H9 (cell line): ENCODE data around the gene UTP25. TPM values are rescaled to one million over a fixed set of nuclear protein-coding genes. Genes with fewer than 3 reads are reported as not detected.

ENCODE experiments used
- DNase-seq: peaks from one replicate; pipeline ENCODE4 v3.0.0-alpha.2; 2017
- H2AFZ ChIP-seq: one replicate; pipeline ENCODE4 v1.6.1; 2013; ENCODE audit warnings: mild to moderate bottlenecking, low read length, control low read depth, moderate library complexity
- H2AK5ac ChIP-seq: 2 replicates; pipeline ENCODE4 v1.6.1; 2013; ENCODE audit warnings: low read length, control low read depth, mixed read lengths; ENCODE audit not compliant: insufficient read length
- H2BK120ac ChIP-seq: one replicate; pipeline ENCODE4 v1.6.1; 2013; ENCODE audit warnings: low read depth, mild to moderate bottlenecking, low read length, control low read depth, inconsistent platforms; ENCODE audit not compliant: poor library complexity, severe bottlenecking
- H2BK12ac ChIP-seq: 2 replicates; pipeline ENCODE4 v1.6.1; 2013; ENCODE audit warnings: low read length, control low read depth, mixed read lengths, low read depth; ENCODE audit not compliant: insufficient read length
- H2BK15ac ChIP-seq: 2 replicates; pipeline ENCODE4 v1.6.1; 2013; ENCODE audit warnings: low read depth, low read length, control low read depth
- H2BK20ac ChIP-seq: one replicate; pipeline ENCODE4 v1.6.1; 2013; ENCODE audit warnings: low read depth, mild to moderate bottlenecking, low read length, control low read depth, inconsistent platforms; ENCODE audit not compliant: poor library complexity, severe bottlenecking
- H2BK5ac ChIP-seq: 2 replicates; pipeline ENCODE4 v1.6.1; 2013; ENCODE audit warnings: low read length, control low read depth, mixed read lengths; ENCODE audit not compliant: insufficient read length
- H3K14ac ChIP-seq: 2 replicates; pipeline ENCODE4 v1.6.1; 2013; ENCODE audit warnings: low read length, control low read depth; ENCODE audit not compliant: insufficient read depth
- H3K18ac ChIP-seq: 2 replicates; pipeline ENCODE4 v1.6.1; 2013; ENCODE audit warnings: low read depth, mild to moderate bottlenecking, mixed read lengths, low read length, control low read depth; ENCODE audit not compliant: insufficient read length
- H3K23ac ChIP-seq: 2 replicates; pipeline ENCODE4 v1.6.1; 2013; ENCODE audit warnings: low read length, control low read depth, mixed read lengths, low read depth; ENCODE audit not compliant: insufficient read length
- H3K23me2 ChIP-seq: 2 replicates; pipeline ENCODE4 v1.6.1; 2013; ENCODE audit warnings: low read depth, mild to moderate bottlenecking, mixed read lengths, low read length, control low read depth; ENCODE audit not compliant: insufficient read length, poor library complexity, severe bottlenecking
- H3K27ac ChIP-seq: 2 replicates; pipeline ENCODE4 v1.5.1; 2013; ENCODE audit warnings: low read length, control low read depth, mixed read lengths, low read depth; ENCODE audit not compliant: insufficient read length
- H3K27me3 ChIP-seq: 2 replicates; pipeline ENCODE4 v1.6.1; 2013; ENCODE audit warnings: low read length, control low read depth, inconsistent platforms; ENCODE audit not compliant: insufficient read depth
- H3K4ac ChIP-seq: 2 replicates; pipeline ENCODE4 v1.6.1; 2013; ENCODE audit warnings: low read depth, mild to moderate bottlenecking, control low read depth, inconsistent platforms, low read length, moderate library complexity
- H3K4me1 ChIP-seq: 2 replicates; pipeline ENCODE4 v1.6.1; 2013; ENCODE audit warnings: low read length, control low read depth, inconsistent platforms; ENCODE audit not compliant: insufficient read depth
- H3K4me2 ChIP-seq: 2 replicates; pipeline ENCODE4 v1.6.1; 2013; ENCODE audit warnings: low read length, control low read depth, mixed read lengths; ENCODE audit not compliant: insufficient read length, insufficient read depth
- H3K56ac ChIP-seq: 2 replicates; pipeline ENCODE4 v1.6.1; 2013; ENCODE audit warnings: low read depth, mild to moderate bottlenecking, mixed read lengths, low read length, control low read depth; ENCODE audit not compliant: insufficient read length
- H3K79me1 ChIP-seq: 2 replicates; pipeline ENCODE4 v1.6.1; 2013; ENCODE audit warnings: low read depth, mild to moderate bottlenecking, moderate library complexity, low read length, control low read depth, inconsistent platforms; ENCODE audit not compliant: insufficient read depth, poor library complexity, severe bottlenecking
- H3K79me2 ChIP-seq: 2 replicates; pipeline ENCODE4 v1.6.1; 2013; ENCODE audit warnings: low read length, control low read depth, inconsistent platforms; ENCODE audit not compliant: insufficient read depth
- H3K9ac ChIP-seq: 2 replicates; pipeline ENCODE4 v1.6.1; 2013; ENCODE audit warnings: low read length, control low read depth, mixed read lengths; ENCODE audit not compliant: insufficient read length; ENCODE audit errors: extremely low read depth
- H3K9me3 ChIP-seq: one replicate; pipeline ENCODE4 v1.6.1; 2013; ENCODE audit warnings: low read depth, low read length, inconsistent platforms; ENCODE audit not compliant: control insufficient read depth
- H3T11ph ChIP-seq: one replicate; pipeline ENCODE4 v1.6.1; 2013; ENCODE audit warnings: mild to moderate bottlenecking, low read length, control low read depth, inconsistent platforms
- H4K20me1 ChIP-seq: one replicate; pipeline ENCODE4 v1.6.1; 2013; ENCODE audit not compliant: control insufficient read depth, insufficient read length, insufficient read depth
- H4K5ac ChIP-seq: 2 replicates; pipeline ENCODE4 v1.6.1; 2013; ENCODE audit warnings: low read depth, mild to moderate bottlenecking, mixed read lengths, low read length, control low read depth; ENCODE audit not compliant: insufficient read length
- H4K8ac ChIP-seq: replicated peaks from 2 replicates; pipeline ENCODE4 v1.6.1; 2013; ENCODE audit warnings: low read length, control low read depth, mixed read lengths, low read depth; ENCODE audit not compliant: insufficient read length
- H4K91ac ChIP-seq: 2 replicates; pipeline ENCODE4 v1.6.1; 2013; ENCODE audit warnings: low read depth, mild to moderate bottlenecking, moderate library complexity, mixed read lengths, low read length, control low read depth; ENCODE audit not compliant: insufficient read length
- H3K27ac Mint-ChIP-seq, 3 experiments: 2 replicates in 2 of 3; 3 replicates in 1 of 3; pipeline ENCODE4 v1.8.0; 2020 to 2021; ENCODE audit warnings: mixed read lengths in 3 of 3, mild to moderate bottlenecking in 1 of 3, moderate library complexity in 1 of 3
- H3K27me3 Mint-ChIP-seq: 2 replicates; pipeline ENCODE4 v1.8.0; 2021; ENCODE audit warnings: low read depth, mild to moderate bottlenecking, moderate library complexity, mixed read lengths
- H3K36me3 Mint-ChIP-seq, 3 experiments: 2 replicates in 2 of 3; 3 replicates in 1 of 3; pipeline ENCODE4 v1.8.0; 2020 to 2021; ENCODE audit warnings: low read depth in 3 of 3, mixed read lengths in 3 of 3; ENCODE audit not compliant: insufficient read depth in 1 of 3
- H3K4me1 Mint-ChIP-seq, 2 experiments: 2 replicates each; pipeline ENCODE4 v1.8.0; 2020; ENCODE audit warnings: mixed read lengths in 2 of 2
- H3K4me3 Mint-ChIP-seq, 2 experiments: 2 replicates in 1 of 2; 3 replicates in 1 of 2; pipeline ENCODE4 v1.8.0; 2020 to 2021; ENCODE audit warnings: mild to moderate bottlenecking in 2 of 2, mixed read lengths in 2 of 2, moderate library complexity in 1 of 2
- H3K9me3 Mint-ChIP-seq, 2 experiments: 2 replicates in 1 of 2; 3 replicates in 1 of 2; pipeline ENCODE4 v1.8.0; 2020; ENCODE audit warnings: mild to moderate bottlenecking in 2 of 2, mixed read lengths in 2 of 2, moderate library complexity in 1 of 2
- WGBS: extraction: QIAGEN DNeasy Blood & Tissue Kit; methylation state at CpG from one replicate; pipeline ENCODE4 v1.1.7; 2013; ENCODE audit warnings: missing lambda C conversion rate, low lambda C conversion rate, mixed read lengths; ENCODE audit not compliant: insufficient read length; ENCODE audit errors: extremely low coverage; 5-methylcytosine and 5-hydroxymethylcytosine counted together
- total RNA-seq: library from RNA; stranded (reverse); gene quantifications from 2 replicates; pipeline ENCODE4 v1.2.1, GENCODE V29; 2021
- TF ChIP-seq, protein P1 (sequence below): fragments of 200-600 bp; sonication (generic); conservative IDR thresholded peaks from 3 replicates; pipeline ENCODE4 v1.8.0; 2021; ENCODE audit warnings: antibody characterized with exemption, mild to moderate bottlenecking

Gene UTP25
- total RNA-seq, 1 experiment from 2014 or later: 12.9 TPM

- no peak overlapping the region for H3K18ac ChIP-seq
- H3K36me3 Mint-ChIP-seq: no peaks in the 10 kb centered on the region
- no peaks in the 10 kb centered on the region for H3K4me1 ChIP-seq
- H2BK12ac ChIP-seq: no peak overlapping the region
- H2BK120ac ChIP-seq: no peak overlapping the region
- H3K9me3 ChIP-seq: no peaks in the 10 kb centered on the region
- no peaks in the 10 kb centered on the region for H4K20me1 ChIP-seq
- no peak for DNase-seq
- no peaks in the 10 kb centered on the region for H3K79me1 ChIP-seq
- no peak overlapping the region for H4K5ac ChIP-seq
- no peak overlapping the region for H3K27ac ChIP-seq
- no peak overlapping the region for H2AFZ ChIP-seq
- no CpG with 5 or more reads among the region's 1 CpG for WGBS
- no peak overlapping the region for H4K8ac ChIP-seq
- no peak overlapping the region for H3K4ac ChIP-seq
- H3K4me3 Mint-ChIP-seq: no peak overlapping the region
- TF ChIP-seq, protein P1, sequence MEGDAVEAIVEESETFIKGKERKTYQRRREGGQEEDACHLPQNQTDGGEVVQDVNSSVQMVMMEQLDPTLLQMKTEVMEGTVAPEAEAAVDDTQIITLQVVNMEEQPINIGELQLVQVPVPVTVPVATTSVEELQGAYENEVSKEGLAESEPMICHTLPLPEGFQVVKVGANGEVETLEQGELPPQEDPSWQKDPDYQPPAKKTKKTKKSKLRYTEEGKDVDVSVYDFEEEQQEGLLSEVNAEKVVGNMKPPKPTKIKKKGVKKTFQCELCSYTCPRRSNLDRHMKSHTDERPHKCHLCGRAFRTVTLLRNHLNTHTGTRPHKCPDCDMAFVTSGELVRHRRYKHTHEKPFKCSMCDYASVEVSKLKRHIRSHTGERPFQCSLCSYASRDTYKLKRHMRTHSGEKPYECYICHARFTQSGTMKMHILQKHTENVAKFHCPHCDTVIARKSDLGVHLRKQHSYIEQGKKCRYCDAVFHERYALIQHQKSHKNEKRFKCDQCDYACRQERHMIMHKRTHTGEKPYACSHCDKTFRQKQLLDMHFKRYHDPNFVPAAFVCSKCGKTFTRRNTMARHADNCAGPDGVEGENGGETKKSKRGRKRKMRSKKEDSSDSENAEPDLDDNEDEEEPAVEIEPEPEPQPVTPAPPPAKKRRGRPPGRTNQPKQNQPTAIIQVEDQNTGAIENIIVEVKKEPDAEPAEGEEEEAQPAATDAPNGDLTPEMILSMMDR: no peak
- no peaks in the 10 kb centered on the region for H3K23me2 ChIP-seq
- no peak overlapping the region for H2BK20ac ChIP-seq
- no peaks in the 10 kb centered on the region; the same call in 1 of the 2 replicates for H3K79me2 ChIP-seq
- H3K4me2 ChIP-seq: no peak overlapping the region
- H3K27me3 Mint-ChIP-seq: peaks cover 31% of the 10 kb centered on the region
- no peaks in the 10 kb centered on the region for H3K9me3 Mint-ChIP-seq
- H4K91ac ChIP-seq: no peak overlapping the region
- H3K14ac ChIP-seq: no peak overlapping the region
- no peak overlapping the region for H2AK5ac ChIP-seq
- H3T11ph ChIP-seq: no peak overlapping the region
- H3K9ac ChIP-seq: no peak overlapping the region
- H3K27me3 ChIP-seq: no peaks in the 10 kb centered on the region; the same call in 1 of the 2 replicates
- peaks cover 11 to 14% of the 10 kb centered on the region in 2 experiments for H3K4me1 Mint-ChIP-seq
- no peak overlapping the region for H2BK15ac ChIP-seq
- H3K27ac Mint-ChIP-seq: no peak overlapping the region
- H2BK5ac ChIP-seq: no peak overlapping the region
- peak overlapping the region; percentile 55 for H3K56ac ChIP-seq
- no peak overlapping the region for H3K23ac ChIP-seq
Measured at GRCh38 chr1:209819058-209819457, 8.7 kb upstream of the UTP25 start.
